RPMI7951 (cell line): ENCODE data around the gene PIGL. TPM values are rescaled to one million over a fixed set of nuclear protein-coding genes. Genes with fewer than 3 reads are reported as not detected.
A peak's percentile ranks its signal among the peaks of the same experiment; 100 is the strongest.
"Not testable (repeated sequence)": the region's sequence is repeated elsewhere in the genome, so short reads cannot be mapped to it uniquely, and the experiment has no call there.

Source experiments
- DNase-seq: peaks from one replicate; pipeline ENCODE4 v3.0.0-alpha.2; 2012; ENCODE audit warnings: low read depth
- total RNA-seq: library from RNA; depleted of rRNA; stranded (reverse); fragments of >200 nt; shearing (Covaris generic); gene quantifications from 2 replicates; pipeline ENCODE4 v1.2.3, GENCODE V29; 2014; rRNA removed

Gene PIGL
- 11.5 and 12.0 TPM in 2 replicates for total RNA-seq

DNA sequence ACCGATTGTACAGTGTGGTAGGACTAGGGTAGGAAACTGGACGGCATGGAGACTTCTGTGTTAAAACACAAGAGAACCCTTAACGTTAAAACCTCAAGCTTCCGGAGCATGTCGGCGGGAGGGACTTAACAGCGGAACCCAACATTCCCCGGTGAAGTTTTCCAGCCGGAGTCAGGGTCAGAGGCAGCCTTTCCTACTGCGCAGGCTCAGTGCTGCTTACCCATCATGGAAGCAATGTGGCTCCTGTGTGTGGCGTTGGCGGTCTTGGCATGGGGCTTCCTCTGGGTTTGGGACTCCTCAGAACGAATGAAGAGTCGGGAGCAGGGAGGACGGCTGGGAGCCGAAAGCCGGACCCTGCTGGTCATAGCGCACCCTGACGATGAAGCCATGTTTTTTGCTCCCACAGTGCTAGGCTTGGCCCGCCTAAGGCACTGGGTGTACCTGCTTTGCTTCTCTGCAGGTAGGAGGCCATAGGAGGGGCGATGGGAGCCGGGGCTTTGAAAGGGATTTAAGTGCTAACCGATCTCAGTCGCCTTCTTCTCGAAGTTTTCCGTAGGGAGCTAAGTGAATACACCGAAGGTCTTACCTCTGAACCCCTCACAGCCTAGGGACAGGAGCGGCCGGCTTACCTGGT is at the start of gene PIGL:
PIGL (plus strand) TSS at position 209 of the 634 bp plus-strand sequence; CDS start at position 226, 17 bp downstream.
- peak; percentile 90 for DNase-seq

DNA sequence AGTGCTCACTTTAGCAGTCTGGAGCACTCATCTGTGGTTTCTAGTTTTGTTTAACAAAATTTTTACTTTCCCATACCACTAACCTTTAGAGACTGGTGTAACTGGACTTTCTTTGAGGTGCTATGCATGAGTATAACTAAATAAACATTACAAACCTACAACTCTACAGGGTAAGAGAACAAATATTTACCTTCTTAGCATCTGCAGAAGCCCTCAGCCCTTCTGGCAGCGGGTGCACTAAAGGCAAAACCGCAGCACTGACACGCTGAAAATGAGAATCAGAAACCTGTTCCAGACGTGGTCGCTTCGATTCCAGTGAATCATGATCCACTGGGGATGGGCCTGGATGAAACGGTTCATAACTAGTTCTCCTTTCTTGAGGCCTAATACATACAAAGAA is 45.4 kb upstream of the PIGL start:
- DNase-seq: no peak

DNA sequence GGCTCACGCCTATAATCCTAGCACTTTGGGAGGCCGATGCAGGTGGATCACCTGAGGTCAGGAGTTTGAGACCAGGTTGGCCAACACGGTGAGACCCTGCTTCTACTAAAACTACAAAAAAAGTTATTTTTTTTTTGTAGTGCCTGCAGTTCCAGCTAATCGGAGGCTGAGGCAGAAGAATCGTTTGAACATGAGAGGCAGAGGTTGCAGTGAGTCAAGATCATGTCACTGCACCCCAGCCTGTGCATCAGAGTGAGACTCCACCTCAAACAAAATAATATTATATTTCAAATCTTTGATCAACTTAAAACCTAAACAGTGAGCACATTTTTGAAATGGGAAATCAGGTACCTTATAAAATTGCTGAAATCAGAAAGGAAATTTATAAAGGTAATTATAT is 38.2 kb upstream of the PIGL start:
- DNase-seq: no peak

DNA sequence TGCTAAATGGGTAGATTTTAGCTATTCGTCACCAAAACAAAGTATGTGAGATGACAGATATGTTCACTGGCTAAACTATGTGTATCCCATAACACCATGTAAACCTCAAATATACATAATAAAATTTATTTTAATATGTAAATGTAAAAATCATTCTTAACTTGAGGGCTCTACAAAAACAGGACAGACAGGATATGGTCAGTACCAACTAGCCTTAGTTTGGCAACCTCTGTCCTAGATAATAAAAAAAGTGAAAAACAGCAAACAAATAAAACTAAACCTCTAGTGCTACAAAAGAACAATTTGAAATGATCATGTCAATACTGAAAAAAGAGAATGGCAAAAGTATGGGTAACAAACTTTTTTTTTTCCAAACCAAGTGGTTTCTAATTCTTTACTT is 35.4 kb upstream of the PIGL start:
- DNase-seq: no peak

DNA sequence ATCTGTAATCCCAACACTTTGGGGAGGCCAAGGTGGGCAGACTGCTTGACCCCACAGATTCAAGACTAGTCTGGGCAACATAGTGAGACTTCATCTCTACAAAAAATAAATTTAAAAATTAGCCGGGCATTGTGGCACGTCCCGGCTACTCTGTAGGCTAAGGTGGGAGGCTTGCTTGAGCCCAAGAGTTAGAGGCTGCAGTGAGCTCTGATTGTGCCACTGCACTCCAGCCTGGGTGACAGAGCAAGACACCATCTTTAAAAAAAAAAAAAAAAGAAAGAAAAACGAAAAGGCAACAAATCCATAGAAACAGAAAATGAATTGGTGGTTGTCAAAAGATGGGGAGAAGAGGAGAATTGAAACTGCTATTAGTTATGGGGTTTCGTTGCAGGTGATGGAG is 29.4 kb upstream of the PIGL start:
- no peak for DNase-seq

DNA sequence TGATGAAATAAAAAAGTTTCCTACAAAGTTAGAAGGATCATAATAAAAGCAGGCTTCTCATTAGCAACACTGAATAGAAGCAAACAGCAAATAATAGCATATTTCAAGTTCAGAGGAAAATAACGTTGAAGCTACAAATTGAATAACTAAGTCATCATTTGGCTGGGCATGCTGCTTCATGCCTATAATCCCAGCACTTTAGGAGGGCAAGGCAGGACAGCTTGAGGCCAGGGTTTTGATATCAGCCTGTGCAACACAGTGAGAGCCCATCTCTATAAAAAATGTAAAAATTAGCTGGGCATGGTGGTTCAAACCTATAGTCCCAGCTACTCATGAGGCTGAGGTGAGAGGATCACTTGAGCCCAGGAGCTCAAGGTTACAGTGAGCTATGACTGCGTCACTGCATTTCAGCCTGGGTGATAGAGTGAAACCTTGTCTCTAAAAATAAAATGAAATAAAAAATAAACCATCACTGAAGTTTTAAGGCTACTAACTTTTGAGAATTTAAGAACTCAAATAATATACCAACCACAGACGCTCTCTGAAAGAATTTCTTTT is 27.1 kb upstream of the PIGL start:
- DNase-seq: no peak

DNA sequence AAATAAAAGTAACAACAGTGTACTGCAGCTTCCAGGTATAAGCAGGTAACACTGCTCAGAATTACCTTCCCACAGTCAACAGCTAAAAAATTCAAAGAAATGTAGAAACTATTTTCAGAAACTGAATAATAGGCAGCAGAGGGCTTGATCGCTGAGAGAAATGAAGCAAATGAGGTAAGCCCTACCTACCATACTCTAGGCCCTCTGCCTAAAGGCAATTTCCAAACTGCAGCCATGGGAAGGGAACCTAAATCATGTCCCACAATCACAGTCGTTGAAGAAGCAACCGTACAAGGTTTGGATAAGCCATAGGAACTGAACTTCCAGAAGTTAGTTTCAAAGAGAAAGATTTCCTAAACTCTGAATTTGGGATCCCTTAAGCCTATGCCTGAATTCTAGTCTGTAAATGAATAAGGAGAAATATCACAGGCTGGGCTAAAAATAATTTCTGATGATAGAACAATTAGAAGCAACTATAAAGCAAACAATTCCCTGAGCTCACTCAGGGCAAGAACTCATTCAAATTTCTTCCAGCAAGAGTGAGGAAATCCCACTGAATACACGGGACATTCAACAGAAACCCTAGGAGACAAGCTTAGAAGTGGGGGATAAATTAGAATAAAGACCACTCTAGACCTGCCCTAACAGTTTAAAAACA is 26.2 kb upstream of the PIGL start:
- no peak for DNase-seq

DNA sequence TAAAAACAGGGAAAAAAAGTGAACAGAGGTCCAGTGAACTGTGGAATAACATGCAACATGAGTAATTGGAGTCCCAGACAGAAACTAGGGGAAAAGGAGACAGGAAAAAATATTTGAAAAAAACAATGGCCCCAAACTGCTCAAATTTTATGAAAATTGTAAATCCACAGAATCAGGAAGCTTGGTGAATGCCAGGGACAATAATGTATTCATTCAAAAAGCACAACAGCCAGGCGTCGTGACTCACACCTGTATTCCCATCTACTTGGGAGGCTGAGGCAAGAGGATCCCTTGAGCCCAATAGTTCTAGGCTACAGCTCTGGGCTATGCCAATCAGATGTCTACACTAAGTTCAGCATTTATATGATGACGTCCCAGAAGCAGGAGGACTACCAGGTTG is 25.4 kb upstream of the PIGL start:
- DNase-seq: no peak

DNA sequence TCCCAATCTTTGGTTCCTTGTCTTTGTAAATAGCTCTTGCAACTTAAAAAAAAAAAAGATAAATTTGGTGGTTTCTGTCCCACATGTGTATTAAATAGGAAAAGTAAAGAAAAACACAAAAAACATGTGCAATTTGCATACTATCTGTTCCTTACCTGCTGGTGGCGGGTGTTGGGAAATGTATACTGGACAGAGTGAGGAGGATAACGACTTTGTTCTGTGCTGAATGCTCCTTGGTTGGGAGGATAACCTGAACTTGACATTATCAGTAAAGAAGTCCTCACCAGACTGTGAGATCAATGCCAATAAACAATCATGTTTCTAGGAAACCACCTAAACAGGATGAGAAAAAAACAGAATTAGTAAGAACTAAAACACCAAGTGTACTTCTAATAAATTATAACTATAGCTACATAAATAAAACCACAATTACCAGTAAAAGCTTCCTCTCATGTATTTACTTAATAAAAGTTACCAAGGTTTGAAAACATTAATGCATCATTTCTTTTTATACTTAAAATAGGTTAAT is 22.6 kb upstream of the PIGL start:
- DNase-seq: not testable (repeated sequence)

DNA sequence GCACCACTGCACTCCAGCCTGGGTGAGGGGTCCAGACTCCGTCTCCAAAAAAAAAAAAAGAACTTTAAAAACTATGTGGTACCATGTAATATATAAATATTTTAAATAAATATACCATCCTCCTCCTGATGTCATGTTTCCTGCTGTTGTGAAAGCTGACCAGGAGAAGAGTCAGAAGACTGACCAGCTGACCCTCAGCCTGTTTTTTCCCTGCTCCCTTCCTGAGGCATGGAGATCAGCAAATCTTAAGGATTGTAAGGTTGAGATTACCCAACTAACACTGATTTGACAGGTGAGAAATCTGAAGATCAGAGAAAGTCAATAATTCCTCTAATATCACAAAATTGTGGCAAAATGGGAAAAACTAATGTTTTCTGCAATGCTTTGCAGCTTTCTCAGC is 19.7 kb upstream of the PIGL start:
- DNase-seq: no peak

DNA sequence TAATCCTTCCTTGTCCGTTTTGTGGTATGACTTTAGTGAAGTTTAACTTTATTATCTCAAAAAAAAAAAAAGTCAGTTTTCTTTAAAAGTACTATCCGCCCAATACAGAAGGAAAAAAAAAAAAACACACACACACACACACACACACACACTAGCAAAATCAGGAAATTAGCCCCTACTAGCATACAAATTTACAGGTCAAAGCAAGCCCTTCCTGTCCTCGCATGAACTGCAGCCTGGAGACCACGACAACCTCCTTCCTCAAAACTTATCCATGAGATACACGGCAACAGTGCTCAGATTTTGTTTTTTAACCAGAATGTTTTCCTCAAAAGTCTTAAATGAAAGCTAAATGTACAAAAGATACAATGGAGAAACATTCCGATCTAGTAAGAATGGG is 17.9 kb upstream of the PIGL start:
- DNase-seq: no peak

DNA sequence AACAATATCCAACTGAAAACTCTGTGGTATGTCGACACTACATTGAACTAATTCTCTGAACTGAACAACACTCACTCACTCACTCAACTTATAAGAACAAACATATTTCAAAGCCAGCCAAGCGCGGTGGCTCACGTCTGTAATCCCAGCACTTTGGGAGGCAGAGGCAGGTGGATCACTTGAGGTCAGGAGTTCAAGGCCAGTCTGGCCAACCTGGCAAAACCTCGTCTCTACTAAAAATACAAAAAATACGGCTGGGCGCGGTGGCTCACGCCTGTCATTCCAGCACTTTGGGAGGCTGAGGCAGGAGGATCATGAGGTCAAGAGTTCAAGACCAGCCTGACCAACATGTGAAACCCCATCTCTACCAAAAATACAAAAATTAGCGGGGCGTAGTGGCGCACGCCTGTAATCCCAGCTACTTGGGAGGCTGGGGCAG is 15.3 kb upstream of the PIGL start:
- DNase-seq: not testable (repeated sequence)

DNA sequence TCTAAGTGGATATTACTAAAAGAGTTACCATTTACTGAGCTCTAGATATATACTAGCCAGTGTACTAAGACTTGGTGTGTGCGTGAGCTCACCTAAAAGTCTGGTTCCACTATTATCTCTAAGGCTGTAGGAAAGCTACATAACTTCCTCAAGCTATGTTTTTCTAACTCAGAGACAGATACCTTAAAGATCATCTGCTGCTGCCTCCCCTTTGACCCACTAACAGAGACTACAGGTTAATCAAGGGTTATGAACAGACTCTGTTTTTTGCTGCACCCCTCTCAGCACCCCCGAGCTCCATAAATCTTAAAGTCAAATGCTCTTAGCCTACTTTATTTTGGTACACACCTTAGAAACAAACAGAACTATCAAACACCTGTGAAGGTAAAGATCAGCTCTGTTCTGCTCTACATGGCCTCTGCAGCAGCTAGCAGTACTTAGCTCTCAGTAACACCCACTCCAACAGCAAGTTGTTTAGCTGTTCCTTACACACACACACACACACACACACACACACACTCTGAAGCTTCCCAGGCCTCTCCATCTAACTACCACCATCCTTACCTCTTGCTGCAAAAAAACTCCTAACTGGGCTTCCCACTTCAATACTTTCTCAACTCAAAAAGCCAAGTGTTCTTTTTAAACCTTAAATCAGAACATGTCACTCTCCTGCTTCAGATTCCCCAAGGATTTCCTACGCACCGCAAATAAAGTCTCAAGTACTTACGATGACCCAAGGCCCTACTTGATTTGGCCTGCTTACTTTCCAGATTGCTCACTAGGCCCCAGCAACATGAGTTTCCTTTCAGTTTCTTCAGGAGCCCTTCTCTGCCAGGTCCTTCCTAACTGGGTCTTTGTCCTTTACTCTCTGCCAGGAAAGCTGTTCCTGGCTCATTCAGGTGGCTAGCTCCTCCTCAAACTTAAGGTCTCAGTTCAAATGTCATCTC is 14.2 kb upstream of the PIGL start:
- not testable (repeated sequence) for DNase-seq

DNA sequence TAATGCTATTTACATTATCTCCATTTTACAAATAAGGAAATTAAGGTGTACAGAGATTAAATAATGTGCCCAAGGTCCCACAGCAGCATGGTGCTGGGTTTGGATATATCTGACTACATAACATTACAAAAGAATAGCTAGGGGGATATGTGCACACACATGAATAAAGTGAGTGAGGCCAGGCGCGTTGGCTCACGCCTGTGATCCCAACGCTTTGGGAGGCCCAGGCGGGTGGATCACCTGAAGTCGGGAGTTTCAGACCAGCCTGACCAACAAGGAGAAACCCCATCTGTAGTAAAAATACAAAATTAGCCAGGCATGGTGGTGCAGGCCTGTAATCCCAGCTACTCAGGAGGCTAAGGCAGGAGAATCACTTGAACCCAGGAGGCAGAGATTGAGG is 12.2 kb upstream of the PIGL start:
- DNase-seq: not testable (repeated sequence)

DNA sequence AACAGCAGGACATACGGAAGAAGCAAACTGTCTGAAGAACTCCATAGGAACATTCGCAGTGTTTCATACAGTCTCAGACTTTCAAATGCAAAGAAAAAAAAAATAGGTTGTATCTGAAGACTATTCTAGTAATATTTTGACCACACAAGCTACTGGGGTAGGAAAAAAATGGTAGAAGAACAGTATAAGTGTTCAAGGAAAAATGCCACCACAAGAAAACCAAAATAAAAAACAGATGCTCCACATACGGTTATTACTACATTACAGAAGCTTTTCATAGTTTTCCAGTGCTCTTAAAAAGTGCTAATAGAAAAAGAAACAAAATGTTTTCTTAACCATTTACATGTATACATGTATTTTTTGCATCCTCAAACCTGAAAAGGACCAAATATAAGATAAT is 5.4 kb upstream of the PIGL start:
- DNase-seq: no peak

DNA sequence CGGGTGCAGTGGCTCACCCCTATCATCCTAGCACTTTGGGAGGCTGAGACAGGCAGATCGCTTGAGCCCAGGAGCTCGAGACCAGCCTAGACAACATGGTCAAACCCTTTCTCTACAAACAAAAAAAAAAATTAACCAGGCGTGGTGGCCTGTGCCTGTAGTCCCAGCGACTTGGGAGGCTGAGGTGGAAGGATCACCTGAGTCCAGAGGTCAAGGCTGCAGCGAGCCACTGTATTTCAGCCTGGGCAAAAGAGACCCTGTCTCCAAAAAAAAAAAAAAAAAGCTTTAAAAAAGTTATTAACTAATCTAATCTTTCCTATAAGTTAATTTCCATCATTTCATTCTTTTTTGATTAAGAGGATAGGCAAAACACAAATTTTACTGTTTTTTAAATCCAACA is 4.2 kb upstream of the PIGL start:
- no peak for DNase-seq

DNA sequence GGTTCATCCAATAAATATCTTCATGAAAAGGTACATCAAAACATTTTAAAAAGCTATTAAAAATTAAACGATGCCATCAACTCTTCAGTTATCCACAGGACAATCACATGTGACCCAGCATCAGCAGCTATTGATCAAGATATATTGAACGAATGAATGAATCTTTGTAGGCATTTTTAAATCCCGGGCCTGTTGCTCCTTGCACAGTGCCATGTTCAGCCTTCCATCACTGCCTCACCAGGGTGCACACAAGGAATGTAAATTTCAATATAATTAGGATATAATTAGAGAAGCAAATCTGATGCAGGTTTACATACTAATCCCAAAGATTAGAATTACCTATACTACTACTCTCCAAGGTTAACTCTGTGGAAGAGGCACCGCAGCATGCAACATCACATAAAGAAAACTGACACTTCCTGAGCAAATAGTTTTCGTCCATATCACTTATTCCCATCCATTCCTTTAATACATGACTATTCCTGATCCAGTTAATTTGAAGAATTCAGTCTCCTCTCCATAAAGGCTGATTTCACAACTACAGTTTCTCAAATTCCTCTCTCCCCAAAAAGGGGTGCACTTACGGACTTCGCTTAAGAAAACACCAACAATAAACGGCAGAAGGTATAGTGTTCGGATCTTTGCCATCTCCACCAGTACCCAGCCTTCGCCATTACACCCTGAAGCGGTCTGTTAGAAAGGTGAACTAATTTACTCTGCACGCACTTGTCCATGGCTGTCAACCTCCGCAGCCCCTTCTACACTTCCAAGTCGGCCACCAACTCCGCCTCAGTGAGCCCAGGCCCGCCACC is 2.6 kb upstream of the PIGL start:
- no peak for DNase-seq

DNA sequence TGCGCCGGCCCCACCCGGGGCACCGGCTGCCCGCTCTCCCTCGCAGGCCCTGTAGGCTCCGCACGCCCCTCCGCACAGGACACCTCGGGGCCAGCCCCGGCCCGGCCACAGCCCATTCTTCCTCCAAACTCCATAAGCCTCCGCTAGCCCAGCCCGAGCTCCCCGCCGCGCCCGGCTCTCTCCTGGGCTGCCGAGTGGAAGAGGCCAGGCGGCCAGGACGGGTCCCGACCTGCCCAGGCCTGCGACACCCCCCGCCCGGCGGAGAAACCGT is 2.1 kb upstream of the PIGL start:
- peak; percentile 26 for DNase-seq

DNA sequence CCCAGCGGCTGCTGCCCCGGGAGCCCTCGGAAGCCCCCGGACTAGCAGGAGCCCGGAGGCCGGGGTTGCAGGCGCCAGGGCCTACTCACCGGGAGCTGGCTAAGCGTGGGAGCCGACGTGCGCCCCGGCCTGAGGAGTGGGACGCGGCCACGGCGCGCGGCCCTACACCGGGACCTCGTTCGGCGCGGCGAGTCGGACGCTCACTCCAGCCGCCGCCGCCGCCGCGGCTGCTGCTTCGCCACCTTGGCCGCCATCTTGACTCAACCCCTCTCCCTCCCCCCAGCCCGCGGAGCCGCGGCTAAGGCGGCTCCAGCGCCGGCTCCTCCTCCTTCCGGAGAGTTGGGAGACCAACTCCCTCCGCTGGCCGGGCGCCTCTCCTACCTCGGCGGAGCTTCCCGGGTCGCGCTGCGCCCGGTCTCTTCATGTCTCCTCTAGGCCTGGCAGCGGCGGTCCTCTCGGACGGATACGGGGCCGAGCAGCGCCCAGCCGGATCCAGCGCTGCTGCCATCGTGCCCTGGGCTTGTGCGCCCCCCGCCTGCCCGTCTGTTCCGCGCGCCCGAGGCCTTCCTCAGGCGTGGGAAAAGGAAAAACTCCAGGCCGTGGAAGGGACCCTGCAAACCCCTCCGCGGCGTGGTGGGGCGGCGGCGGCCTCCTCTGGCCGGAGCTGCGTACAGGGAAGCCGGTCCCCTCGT is 1.6 kb upstream of the PIGL start, which contains the start of gene NCOR1:
NCOR1 (minus strand) TSS at position 262 of the 692 bp plus-strand sequence. CDS start 20,965 bp downstream, outside the sequence.
- DNase-seq: peak; percentile 91

DNA sequence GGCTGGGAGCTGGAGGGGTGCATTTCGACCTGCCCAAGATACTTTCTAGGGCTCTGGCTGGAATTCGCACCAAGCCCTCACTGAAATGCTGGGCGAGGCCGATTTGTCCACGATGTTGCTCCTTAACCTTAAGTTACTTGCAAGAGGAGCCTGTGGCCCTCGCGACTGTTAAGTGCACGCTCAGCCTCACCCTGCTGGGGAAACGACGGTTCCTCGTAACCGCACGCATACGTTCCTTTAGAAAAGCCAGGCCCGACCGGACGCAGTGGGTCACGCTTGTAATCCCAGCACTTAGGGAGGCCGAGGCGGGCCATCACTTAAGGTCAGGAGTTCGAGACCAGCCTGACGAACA is 1.1 kb upstream of the PIGL start:
- peak; percentile 62 for DNase-seq
